T-helper 22 cell (primary cell): ENCODE data around the gene XRN1.
"Not testable (repeated sequence)": the region's sequence is repeated elsewhere in the genome, so short reads cannot be mapped to it uniquely, and the experiment has no call there.

Experiments
- DNase-seq: peaks from one replicate; pipeline ENCODE4 v3.0.0-alpha.2; 2020; ENCODE audit warnings: low read depth

XRN1 gene

GRCh38 chr3:142337994-142338393 is 109.8 kb downstream of the XRN1 start:
- no peak for DNase-seq

- DNase-seq = no peak
Measured at GRCh38 chr3:142332390-142332789, 115.4 kb downstream of the XRN1 start.

- DNase-seq = not testable (repeated sequence)
Measured at GRCh38 chr3:142324275-142324953, 123.4 kb downstream of the XRN1 start.

DNA sequence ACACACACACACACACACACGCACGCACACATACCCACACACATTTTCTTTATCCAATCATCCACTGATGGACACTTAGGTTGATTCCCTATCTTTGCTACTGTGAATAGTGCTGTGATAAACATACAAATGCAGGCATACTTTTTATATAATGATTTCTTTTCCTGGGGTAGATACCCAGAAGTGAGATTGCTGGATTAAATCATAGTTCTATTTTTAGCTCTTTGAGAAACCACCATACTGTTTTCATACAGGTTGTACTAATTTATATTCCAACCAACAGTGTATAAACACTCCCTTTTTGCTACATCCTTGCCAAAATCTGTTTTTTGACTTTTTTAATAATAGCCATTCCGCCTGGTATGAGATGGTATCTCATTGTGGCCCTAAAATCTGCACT is 127.9 kb downstream of the XRN1 start:
- no peak for DNase-seq

DNA sequence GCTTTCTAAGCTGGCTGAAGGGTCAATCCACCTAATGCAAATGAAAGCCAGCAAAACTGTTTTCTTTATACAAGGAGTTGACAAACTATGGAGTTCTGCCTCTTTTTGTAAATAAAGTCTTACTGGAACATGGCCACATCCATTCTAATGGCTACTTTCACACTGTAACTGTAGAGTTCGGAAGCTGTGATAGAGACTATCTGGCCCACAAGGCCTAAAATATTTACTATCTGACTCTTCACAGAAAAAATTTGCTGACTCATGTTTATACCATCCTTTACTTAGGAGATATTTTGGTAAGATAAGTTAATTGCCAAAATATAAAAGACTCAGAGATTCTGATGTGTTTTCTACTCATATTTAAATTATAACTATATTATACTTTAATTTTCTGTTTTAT is 128.7 kb downstream of the XRN1 start:
- no peak for DNase-seq

DNA sequence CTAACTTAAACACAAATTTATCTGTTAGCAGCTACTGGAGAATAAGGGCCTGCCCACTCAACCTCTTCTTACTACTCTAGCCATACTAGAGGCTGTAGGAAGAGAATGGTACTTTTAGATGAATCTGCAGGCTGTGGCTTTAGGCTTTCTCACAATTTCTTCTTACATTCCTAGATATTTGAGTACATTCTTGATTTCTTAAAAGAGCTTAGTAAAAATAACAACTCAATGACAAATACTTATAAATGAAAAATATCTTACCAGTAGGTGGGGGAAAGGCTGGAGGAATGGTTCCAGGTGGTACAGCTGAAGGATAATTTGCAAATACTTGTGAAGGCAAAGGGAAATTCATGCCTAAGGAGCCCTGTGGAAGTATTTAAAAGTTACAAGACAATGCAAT is 129.5 kb downstream of the XRN1 start:
- DNase-seq = no peak

GRCh38 chr3:142315978-142316388 is 131.9 kb downstream of the XRN1 start:
- not testable (repeated sequence) for DNase-seq

DNA sequence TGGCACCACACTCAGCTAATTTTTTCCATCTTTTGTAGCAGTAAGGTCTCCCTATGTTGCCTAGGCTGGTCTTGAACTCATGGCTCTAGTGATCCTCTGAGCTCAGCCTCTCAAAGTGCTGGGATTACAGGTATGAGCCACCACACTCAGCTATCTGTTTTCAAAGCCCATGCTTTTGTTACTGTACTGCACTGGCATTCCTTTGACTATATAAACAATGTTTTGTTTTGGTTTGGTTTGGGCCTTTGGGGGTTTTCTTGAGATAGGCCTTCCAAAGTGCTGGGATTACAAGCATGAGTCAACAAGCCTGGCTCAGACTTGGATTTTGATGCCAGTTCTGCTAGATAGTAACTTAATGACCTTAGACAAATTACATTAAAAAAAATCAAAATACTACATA is 132.8 kb downstream of the XRN1 start:
- no peak for DNase-seq

GRCh38 chr3:142310439-142310838 is 137.4 kb downstream of the XRN1 start:
- DNase-seq = no peak

- DNase-seq = not testable (repeated sequence)
Measured at GRCh38 chr3:142302847-142303246, 145.0 kb downstream of the XRN1 start.

DNA sequence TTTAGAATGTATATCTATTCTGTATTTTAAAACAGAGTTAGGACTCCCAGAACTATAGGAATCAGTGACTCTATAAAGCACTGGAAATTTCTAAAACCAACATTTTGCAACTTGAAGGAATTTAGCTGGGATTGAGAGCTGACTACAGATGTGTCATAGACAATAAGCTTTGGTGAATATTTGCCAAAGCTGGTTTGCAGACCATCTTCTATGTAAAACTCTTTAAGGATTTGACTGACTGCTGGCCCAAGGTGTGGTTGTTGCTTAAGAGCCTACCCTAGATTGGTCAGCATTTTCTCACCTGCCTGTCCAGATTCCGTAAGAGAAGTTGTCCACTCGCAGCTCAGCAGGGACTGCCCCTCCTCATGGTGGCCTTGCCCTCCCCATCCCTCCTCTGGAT is 149.2 kb downstream of the XRN1 start:
- DNase-seq = no peak

GRCh38 chr3:142296507-142296906 is 151.3 kb downstream of the XRN1 start:
- DNase-seq = no peak

DNA sequence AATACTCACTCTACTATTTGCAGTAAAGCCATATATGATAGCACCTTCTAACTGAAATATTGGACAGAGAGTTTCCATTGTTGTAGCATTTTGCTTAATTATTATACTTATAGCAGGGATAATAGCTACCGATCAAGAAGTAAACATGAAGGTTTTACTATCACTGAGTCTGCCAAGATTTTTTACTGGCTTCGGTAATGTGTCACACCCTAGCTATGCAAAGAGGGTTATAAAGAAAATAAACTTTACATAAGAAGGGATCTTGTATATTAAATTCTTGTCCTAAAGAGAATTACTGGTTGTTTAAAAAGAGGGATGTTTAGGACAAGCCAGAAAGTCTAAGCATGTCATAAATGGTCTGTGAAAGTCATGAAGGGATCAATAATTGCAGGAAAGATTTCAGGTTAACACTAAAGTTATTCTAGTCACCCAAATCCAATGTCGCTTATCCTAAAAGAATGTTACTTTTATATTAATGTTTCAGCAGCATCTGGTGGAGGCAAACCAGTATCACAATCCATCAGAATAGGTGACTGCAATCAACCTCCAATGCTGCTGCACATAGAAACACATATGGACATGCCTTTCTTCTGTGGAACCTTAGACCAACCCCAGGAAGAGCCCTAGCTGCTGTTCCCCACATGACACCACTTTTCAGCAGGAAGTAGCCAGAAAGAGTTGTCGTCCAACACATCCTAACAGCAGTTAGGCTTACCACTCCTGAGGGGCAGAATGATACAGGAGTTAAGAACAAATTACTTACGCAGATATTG is 159.8 kb downstream of the XRN1 start:
- no peak for DNase-seq

DNA sequence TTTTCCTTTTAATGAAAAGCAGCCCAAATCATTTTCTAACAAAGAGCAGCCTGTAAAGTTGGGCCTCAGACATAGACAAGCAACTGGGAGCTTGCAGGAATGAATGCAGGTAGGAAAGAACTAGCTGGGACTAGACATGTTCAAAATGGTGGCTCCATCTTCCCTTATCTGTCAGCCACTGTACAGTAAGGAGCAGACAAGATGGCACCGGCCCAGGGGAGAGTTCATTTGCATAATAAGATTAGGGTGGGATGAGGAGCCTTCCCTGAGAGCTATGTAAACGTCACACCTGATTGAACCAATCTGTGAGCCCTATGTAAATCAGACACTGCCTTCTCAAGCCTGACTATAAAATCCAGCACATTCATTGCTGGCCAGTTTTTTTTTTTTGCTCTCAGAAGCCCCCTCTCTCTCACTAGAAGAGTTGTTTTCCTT is 162.7 kb downstream of the XRN1 start:
- DNase-seq = no peak

DNA sequence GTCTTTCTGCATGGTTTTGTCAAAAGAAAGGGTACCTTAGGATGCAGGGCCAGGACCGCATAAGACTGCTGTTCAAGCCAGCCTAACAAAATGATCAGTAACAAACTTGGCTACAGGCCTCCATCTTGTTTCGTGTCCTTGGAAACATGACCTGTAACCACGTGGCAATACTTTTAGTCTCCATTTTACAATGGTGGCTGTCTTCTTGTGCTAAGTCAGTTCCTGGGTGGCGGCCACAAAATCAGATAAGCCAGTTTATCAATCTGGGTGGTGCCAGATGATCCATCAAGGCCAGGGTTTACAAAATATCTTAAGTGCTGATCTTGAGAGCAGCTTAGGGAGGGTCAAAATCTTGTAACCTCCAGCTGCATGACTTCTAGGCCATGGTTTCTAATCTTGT is 165.3 kb downstream of the XRN1 start:
- no peak for DNase-seq

DNA sequence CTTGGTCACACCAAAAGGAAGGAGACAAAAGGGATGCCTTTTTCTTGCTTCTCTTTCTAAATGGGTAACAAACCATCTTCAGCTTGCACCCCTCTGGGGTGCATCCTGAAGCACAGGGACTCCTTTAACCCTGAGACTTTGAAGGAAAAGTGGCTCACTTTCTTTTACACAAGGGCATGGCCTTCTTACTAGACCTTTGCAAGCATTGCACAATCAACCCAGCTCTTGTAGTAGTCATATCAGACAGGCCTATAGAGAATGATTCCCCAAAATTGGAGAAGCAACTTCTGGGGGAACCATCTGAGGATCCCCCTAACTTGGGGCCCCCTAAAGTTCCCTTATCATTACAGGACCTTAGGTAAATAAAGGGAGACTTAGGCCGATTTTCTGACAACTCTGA is 166.4 kb downstream of the XRN1 start:
- no peak for DNase-seq

- peak; percentile 2 for DNase-seq
Measured at GRCh38 chr3:142279965-142280590, 167.8 kb downstream of the XRN1 start.

DNA sequence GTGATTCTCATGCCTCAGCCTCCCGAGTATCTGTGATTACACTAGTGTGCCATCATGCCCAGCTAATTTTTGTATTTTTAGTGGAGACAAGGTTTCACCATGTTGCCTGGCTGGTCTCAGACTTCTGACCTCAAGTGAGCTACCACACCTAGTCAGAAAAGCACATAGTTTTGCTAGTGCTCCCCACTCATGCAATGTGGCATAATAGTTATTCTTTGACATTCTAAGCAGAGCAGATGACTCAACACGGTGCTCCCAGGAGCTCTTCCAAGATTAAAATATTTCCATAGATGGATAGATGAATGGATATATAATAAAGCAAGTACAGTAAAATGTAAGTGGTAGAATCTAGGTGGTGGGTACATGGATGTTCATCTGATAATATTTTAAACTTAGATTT is 169.4 kb downstream of the XRN1 start:
- no peak for DNase-seq

GRCh38 chr3:142276781-142277180 is 171.1 kb downstream of the XRN1 start:
- no peak for DNase-seq

DNA sequence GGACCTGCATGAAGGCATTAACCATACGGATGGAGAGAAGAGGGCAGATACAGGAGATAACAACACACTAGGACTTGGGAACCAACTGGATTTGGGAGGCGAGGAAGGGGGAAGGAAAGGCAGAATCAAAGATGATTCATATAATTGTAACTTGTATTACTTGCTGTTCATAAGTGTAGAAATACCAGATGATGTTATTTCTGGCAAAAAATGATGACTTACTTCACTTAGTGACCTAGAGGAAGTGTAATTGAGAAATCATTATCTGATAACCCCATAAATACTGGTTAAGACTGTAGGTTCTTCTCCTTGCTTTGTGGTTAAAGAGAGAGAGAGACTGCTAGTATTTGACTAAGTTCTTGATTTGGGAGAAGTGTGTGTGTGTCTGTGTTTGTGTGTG is 172.0 kb downstream of the XRN1 start:
- no peak for DNase-seq

DNA sequence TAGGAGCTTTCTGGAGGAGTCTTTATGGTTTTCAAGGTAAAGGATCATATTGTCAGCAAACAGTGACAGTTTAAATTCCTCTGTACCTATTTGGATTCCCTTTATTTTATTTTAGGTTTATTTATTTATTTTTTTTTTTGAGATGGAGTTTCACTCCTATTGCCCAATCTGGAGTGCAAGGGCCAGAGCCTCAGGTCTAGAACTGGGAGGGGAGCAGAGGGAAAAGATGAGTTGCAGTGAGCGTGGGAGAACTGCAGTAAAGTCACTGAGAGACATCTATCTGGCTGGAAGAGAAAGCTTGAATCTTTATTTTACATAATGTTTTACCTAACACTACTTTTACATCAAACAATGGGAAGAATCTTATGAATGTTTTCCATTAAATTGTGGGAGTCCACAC is 172.9 kb downstream of the XRN1 start:
- no peak for DNase-seq

GRCh38 chr3:142273501-142273900 is 174.3 kb downstream of the XRN1 start:
- DNase-seq = no peak

GRCh38 chr3:142272200-142272891 is 175.5 kb downstream of the XRN1 start:
- DNase-seq = no peak
